Measurements from ENCODE around the gene ANK3. TPM values are rescaled to one million over a fixed set of nuclear protein-coding genes. Genes with fewer than 3 reads are reported as not detected.

ANK3 gene
- total RNA-seq, 1 donor from 2014 or later: 65.3 TPM

GRCh38 chr10:60367901-60368300 is 21.8 kb downstream of the ANK3 start:
- intact Hi-C loops (cut with DNase I): no loop called here
- H3K27ac ChIP-seq: no peak overlapping the region

GRCh38 chr10:60367431-60367830 is 22.2 kb downstream of the ANK3 start:
- H3K36me3 ChIP-seq: no peaks in the 10 kb centered on the region
- H3K4me3 ChIP-seq: no peak overlapping the region
- TF ChIP-seq CTCF (IDR thresholded peaks at IDR 0.05): no peak
- no peak for TF ChIP-seq POLR2A (IDR thresholded peaks at IDR 0.05)
- no peak for TF ChIP-seq POLR2AphosphoS5 (IDR thresholded peaks at IDR 0.05; ENCODE audit: insufficient read depth in 1 of 2, low read depth in 1 of 2)
- H3K4me1 ChIP-seq: peaks cover 6% of the 10 kb centered on the region
- H3K9me3 ChIP-seq: no peaks in the 10 kb centered on the region
- intact Hi-C loops (cut with DNase I): no loop called here
- no peak overlapping the region for H3K27ac ChIP-seq
- no peaks in the 10 kb centered on the region for H3K27me3 ChIP-seq
- DNase-seq (ENCODE audit: extremely low spot score in 2 of 2): no peak

More at GRCh38 chr10:60367901-60368300, 21.8 kb downstream of the ANK3 start:
- Histone ChIP-seq H3K27me3 (no peaks in the 10 kb centered on the region), H3K36me3 (no peaks in the 10 kb centered on the region), H3K9me3 (no peaks in the 10 kb centered on the region), H3K4me1 (peaks cover 6% of the 10 kb centered on the region), H3K4me3 (no peak overlapping the region)
- DNase-seq (ENCODE audit: extremely low spot score in 2 of 2): no peak
- TF ChIP-seq POLR2AphosphoS5 (IDR thresholded peaks at IDR 0.05; ENCODE audit: insufficient read depth in 1 of 2, low read depth in 1 of 2): no peak
- TF ChIP-seq CTCF (IDR thresholded peaks at IDR 0.05): no peak
- TF ChIP-seq POLR2A (IDR thresholded peaks at IDR 0.05): no peak

GRCh38 chr10:60367024-60367423 is 22.7 kb downstream of the ANK3 start:
- TF ChIP-seq POLR2A (IDR thresholded peaks at IDR 0.05) (no peak), POLR2AphosphoS5 (IDR thresholded peaks at IDR 0.05; ENCODE audit: insufficient read depth in 1 of 2, low read depth in 1 of 2) (no peak), CTCF (IDR thresholded peaks at IDR 0.05) (no peak)
- intact Hi-C loops (cut with DNase I): no loop called here
- Histone ChIP-seq H3K9me3 (no peaks in the 10 kb centered on the region), H3K4me3 (no peak overlapping the region), H3K36me3 (no peaks in the 10 kb centered on the region), H3K4me1 (peaks cover 6% of the 10 kb centered on the region), H3K27ac (no peak overlapping the region), H3K27me3 (no peaks in the 10 kb centered on the region)
- DNase-seq (ENCODE audit: extremely low spot score in 2 of 2): no peak

GRCh38 chr10:60363187-60363586 is 26.5 kb downstream of the ANK3 start:
- intact Hi-C loops (cut with DNase I): no loop called here
- DNase-seq (ENCODE audit: extremely low spot score in 2 of 2): no peak
- no peak overlapping the region for H3K4me3 ChIP-seq
- no peaks in the 10 kb centered on the region for H3K9me3 ChIP-seq
- H3K4me1 ChIP-seq: peaks cover 6% of the 10 kb centered on the region
- no peaks in the 10 kb centered on the region for H3K27me3 ChIP-seq
- TF ChIP-seq POLR2AphosphoS5 (IDR thresholded peaks at IDR 0.05; ENCODE audit: insufficient read depth in 1 of 2, low read depth in 1 of 2) (no peak), CTCF (IDR thresholded peaks at IDR 0.05) (no peak), POLR2A (IDR thresholded peaks at IDR 0.05) (no peak)
- no peaks in the 10 kb centered on the region for H3K36me3 ChIP-seq
- no peak overlapping the region for H3K27ac ChIP-seq

- Histone ChIP-seq H3K4me3 (no peak overlapping the region), H3K9me3 (no peaks in the 10 kb centered on the region)
- TF ChIP-seq CTCF (IDR thresholded peaks at IDR 0.05) (no peak), POLR2AphosphoS5 (IDR thresholded peaks at IDR 0.05; ENCODE audit: insufficient read depth in 1 of 2, low read depth in 1 of 2) (no peak), POLR2A (IDR thresholded peaks at IDR 0.05) (no peak)
Observed at GRCh38 chr10:60362461-60362860, 27.2 kb downstream of the ANK3 start.

More at GRCh38 chr10:60362461-60362860, 27.2 kb downstream of the ANK3 start:
- Histone ChIP-seq H3K27ac (no peak overlapping the region), H3K27me3 (no peaks in the 10 kb centered on the region), H3K4me1 (peaks cover under 1% of the 10 kb centered on the region), H3K36me3 (no peaks in the 10 kb centered on the region)
- intact Hi-C loops (cut with DNase I): no loop called here
- no peak for DNase-seq (ENCODE audit: extremely low spot score in 2 of 2)

All from vagina (tissue), 2 donors.